GM19025 (cell line): ENCODE measurements around the gene ADA.

ENCODE experiments used
- ATAC-seq: cut with Tn5 transposase; IDR thresholded peaks from one replicate; pipeline ENCODE4 v1.9.1; 2021; ENCODE audit warnings: mild to moderate bottlenecking, low read depth, moderate library complexity; ENCODE audit not compliant: unreplicated experiment

ADA gene

GRCh38 chr20:44585057-44585963 is 66.2 kb downstream of the ADA start:
- no peak for ATAC-seq

GRCh38 chr20:44584162-44584561 is 67.3 kb downstream of the ADA start:
- ATAC-seq: no peak

DNA sequence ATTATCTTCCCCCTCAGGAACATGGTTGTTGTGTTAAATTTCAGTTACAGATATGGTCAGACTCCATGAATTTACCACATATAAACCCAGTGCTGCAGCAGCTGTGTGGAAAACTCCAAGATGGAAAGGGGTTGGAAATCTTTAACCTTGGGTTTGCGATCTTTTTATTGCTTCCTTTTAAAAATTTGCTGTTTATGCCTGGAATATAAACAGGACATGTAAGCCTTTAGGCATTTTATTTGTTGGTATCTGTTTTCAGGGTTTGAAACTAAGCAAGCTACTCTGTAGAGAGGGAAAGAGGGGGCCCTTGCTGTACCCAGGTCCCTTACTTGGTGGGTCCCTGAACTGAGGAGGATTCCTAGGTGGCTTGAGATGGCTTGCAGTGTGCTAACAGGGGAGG is 68.3 kb downstream of the ADA start:
- no peak for ATAC-seq

DNA sequence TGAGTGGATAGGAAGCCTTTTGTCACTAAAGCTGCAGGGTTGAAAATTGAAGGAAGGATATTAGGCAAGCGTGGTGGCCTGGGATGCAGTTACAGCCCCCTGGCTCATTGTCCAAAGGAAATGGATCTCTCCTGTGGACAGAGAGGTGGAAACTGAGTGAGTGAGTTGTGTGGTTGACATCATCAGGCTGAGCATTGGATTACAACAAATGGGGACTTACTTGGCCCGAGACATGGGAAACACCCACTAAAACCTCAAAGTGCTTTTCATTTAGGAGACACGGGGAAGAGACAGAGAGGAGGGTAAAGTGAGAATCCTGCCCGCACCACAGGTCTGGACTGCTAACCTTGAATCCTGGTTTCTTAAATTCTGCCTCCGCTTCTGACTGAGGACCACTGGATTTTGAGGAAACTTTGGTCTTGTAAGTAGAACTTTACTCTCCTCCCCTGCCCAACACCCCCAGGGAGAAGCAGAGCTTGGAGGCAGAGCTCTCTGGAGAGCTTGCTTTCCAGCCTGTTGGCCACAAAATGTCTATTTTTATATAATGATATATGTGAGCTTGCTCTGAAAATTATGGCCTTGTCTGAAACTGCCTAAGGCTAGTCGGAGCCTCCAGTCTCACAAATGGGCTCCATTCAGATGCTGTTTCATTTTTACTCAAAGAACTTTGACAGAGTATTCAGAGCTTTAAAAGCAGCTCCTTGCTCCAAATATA is 69.0 kb downstream of the ADA start, which contains the start of gene PKIG:
TSS of gene PKIG (plus strand) at position 269 of the 715 bp plus-strand sequence. CDS start 31,978 bp downstream, outside the sequence.
- ATAC-seq: no peak

- no peak for ATAC-seq
Measured at GRCh38 chr20:44581515-44581914, 70.0 kb downstream of the ADA start.

DNA sequence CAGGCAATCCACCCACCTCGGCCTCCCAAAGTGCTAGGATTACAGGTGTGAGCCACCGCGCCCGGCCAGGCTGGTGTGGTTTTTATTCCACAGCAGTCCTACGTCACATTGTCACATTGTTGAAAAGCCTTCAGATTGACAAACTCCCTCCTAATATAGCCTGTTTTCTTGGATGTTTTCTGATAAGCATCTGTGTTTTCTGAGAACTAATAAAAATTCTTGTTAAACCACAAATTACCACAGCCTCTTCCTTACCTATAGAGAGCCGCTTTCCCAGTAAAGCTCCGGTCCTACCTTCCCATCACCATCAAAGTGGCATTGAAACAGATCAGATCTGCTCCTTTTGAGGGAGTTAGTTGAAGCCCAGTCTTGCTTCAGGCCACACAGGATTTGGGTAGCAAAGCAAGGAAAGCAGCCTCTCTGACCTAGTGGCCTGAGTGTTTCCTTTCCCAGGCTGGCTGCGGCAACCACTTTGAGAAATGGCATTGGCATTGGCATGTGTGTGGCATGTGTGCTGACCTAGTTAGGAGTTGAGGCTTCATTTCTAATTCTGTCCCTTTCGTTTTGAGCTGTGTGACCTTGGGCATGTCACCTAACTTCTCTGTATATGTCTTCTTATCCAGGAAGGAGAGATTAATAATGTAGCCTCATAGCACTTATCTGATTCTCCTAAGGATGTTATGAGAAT is 70.8 kb downstream of the ADA start:
- ATAC-seq: no peak

DNA sequence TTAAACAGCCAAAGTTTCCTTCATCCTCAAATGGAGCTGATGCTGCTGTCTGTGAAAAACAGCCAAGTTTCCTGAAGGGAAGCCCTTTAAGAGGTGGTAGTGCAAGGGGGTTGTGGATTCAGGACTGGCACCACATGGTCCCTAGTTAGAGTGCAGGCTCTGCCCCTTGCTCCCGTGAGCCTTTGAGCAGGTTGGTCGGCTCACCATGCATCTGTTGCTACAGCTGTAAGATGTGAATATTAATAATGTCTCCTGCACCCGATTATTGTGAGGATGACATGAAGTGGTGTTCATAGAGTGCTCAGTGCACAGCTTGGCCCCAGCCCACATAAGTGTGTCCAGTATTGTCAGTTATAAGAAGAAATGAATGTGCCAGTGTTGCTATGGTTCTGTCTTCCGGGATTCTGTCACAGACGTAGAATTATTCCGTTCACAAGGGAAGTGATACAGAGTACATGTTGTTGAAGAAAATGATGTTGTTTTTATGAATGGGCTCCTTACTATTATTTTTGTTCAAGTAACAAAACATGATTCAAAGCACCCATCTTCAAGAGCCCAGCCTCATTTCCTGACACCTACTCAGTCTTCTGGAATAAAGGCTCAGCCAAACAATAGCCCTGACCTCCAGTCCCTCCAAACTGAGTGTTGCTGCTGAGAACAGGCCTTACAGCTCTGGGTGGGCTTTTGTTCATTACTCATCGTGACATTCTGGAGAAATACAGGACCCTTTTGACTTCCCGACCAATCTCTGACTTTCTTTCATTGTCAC is 72.0 kb downstream of the ADA start:
- no peak for ATAC-seq

- ATAC-seq: no peak
Measured at GRCh38 chr20:44576297-44576696, 75.2 kb downstream of the ADA start.

DNA sequence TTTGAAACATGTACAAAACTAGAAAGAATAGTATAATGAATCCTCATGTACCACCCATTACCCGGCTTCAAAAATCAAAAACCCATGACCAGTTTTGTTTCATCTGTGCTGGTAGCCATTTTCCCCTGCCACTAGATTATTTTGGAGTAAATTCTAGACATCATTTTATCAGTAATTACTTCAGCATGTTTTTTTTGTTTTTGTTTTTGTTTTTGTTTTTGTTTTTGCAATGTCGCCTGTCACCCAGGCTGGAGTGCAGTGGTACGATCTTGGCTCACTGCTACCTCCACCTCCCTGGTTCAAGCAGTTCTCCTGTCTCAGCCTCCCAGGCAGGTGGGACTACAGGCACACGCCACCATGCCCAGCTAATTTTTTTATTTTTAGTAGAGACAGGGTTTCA is 77.1 kb downstream of the ADA start:
- ATAC-seq: no peak

GRCh38 chr20:44573501-44573869 is 78.0 kb downstream of the ADA start:
- ATAC-seq: no peak

- no peak for ATAC-seq
Measured at GRCh38 chr20:44572551-44573500, 78.7 kb downstream of the ADA start.

DNA sequence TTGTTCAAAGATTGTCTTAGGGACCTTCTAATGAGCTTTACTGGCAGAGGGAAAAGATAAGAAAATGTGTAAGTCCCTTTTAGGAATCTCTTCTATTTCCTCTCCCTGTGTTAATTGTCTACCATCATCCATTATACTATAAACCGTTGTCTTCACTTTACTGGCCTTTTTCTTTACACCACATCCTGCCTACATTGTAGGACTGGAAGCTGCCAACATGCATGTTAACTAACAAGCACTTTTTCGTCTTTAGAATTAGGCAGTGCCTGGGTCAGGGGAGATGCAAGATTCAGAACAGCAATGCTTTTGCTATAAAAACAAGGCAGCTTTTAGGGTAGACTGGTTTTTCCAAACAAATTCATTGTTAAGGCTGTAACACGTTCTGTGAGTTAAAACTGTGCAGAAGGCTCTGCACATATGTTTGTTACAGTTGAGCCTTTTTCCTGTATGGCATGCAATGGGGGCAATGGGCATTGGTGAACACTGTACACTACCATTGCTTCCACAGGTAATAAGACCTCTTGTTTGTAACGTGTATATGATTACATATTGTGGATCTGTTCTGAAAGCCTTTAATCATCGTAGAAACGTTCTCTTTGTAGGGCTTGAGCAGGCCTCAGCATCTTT is 80.0 kb downstream of the ADA start:
- no peak for ATAC-seq

DNA sequence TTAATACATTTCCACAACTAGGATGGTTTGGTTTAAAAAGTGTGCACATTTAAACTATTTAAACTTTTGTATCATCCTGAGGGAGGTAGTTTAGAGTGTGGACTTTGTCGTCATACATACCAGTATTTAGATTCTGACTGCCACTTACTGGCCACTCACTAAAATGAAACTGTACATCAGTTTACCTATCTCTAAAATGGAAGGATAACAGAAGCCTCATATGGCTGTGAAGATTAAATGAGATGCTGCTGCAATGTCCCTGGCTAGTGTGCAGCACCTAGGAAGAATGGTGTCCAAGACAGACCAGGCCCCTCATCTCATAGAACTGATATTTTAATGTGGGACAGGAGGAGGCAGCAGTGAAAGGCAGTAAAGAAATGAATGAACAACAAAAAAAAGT is 81.1 kb downstream of the ADA start:
- ATAC-seq: no peak
